WTC11 (cell line): ENCODE measurements around the gene SF3B4. TPM values are rescaled to one million over a fixed set of nuclear protein-coding genes. Genes with fewer than 3 reads are reported as not detected.

Experiments used
- ATAC-seq: fragments of 200-7000 bp; cut with Tn5 transposase; 2 replicates; pipeline ENCODE4 v1.10.0; 2021; ENCODE audit warnings: mild to moderate bottlenecking, moderate library complexity
- CTCF ChIA-PET: fragments of 300-600 bp; sonication (Branson Sonifier 250); formaldehyde crosslinking; loops from one replicate; lab custom pipeline; 2021; ENCODE audit warnings: antibody characterized with exemption; lab: Charles Lee
- POLR2A ChIA-PET: fragments of 350-600 bp; sonication (Branson Sonifier 250); formaldehyde crosslinking; loops from one replicate; lab custom pipeline; 2021; ENCODE audit warnings: antibody characterized with exemption; lab: Charles Lee
- DNase-seq: peaks from one replicate; pipeline ENCODE4 v3.0.0; 2021; ENCODE audit warnings: low spot score
- H3K27ac Mint-ChIP-seq: 2 replicates; pipeline ENCODE4 v1.8.0; 2021; ENCODE audit warnings: mixed read lengths
- H3K27me3 Mint-ChIP-seq: 2 replicates; pipeline ENCODE4 v1.8.0; 2021; ENCODE audit warnings: low read depth, mild to moderate bottlenecking, moderate library complexity, mixed read lengths
- H3K36me3 Mint-ChIP-seq: 2 replicates; pipeline ENCODE4 v1.8.0; 2021; ENCODE audit warnings: mixed read lengths
- H3K4me1 Mint-ChIP-seq: 2 replicates; pipeline ENCODE4 v1.8.0; 2022; ENCODE audit warnings: mixed read lengths
- H3K4me3 Mint-ChIP-seq: 2 replicates; pipeline ENCODE4 v1.8.0; 2021; ENCODE audit warnings: mild to moderate bottlenecking, moderate library complexity, mixed read lengths
- H3K9me3 Mint-ChIP-seq: 2 replicates; pipeline ENCODE4 v1.8.0; 2021; ENCODE audit warnings: mixed read lengths
- CBFB ChIP-seq: sonication (generic); formaldehyde crosslinking; IDR thresholded peaks from 2 replicates; pipeline ENCODE4 v1.8.1; 2022; ENCODE audit warnings: mild to moderate bottlenecking, low read depth, missing genetic modification reagents
- EMX1 ChIP-seq: fragments of 250-450 bp; sonication (Bioruptor Pico); IDR thresholded peaks from 2 replicates; pipeline ENCODE4 v1.8.0; 2021; ENCODE audit warnings: mild to moderate bottlenecking
- ETV6 ChIP-seq: sonication (generic); formaldehyde crosslinking; IDR thresholded peaks from 2 replicates; pipeline ENCODE4 v1.8.1; 2022; ENCODE audit warnings: mild to moderate bottlenecking, missing genetic modification reagents
- FOXJ3 ChIP-seq: sonication (generic); formaldehyde crosslinking; IDR thresholded peaks from 2 replicates; pipeline ENCODE4 v1.9.0; 2021; ENCODE audit warnings: missing genetic modification reagents, mild to moderate bottlenecking, borderline replicate concordance
- FOXK1 ChIP-seq: sonication (generic); formaldehyde crosslinking; IDR thresholded peaks from 2 replicates; pipeline ENCODE4 v1.8.0; 2022; ENCODE audit warnings: mild to moderate bottlenecking, moderate library complexity, missing genetic modification reagents
- JAZF1 ChIP-seq: fragments of 250-450 bp; sonication (Bioruptor Pico); IDR thresholded peaks from 2 replicates; pipeline ENCODE4 v1.9.0; 2021; ENCODE audit warnings: moderate library complexity, mild to moderate bottlenecking, inconsistent platforms
- MLX ChIP-seq: sonication (generic); formaldehyde crosslinking; IDR thresholded peaks from 2 replicates; pipeline ENCODE4 v1.8.1; 2023; ENCODE audit warnings: mild to moderate bottlenecking, missing genetic modification reagents, moderate library complexity
- MXD4 ChIP-seq: fragments of 250-450 bp; sonication (Bioruptor Pico); IDR thresholded peaks from 2 replicates; pipeline ENCODE4 v1.8.0; 2021; ENCODE audit warnings: mild to moderate bottlenecking, moderate library complexity, borderline replicate concordance
- PRRX2 ChIP-seq: fragments of 250-450 bp; sonication (Bioruptor Pico); IDR thresholded peaks from 2 replicates; pipeline ENCODE4 v1.8.0; 2021; ENCODE audit warnings: mild to moderate bottlenecking
- USF2 ChIP-seq: sonication (generic); formaldehyde crosslinking; IDR thresholded peaks from 2 replicates; pipeline ENCODE4 v1.8.1; 2023; ENCODE audit warnings: mild to moderate bottlenecking, missing genetic modification reagents, moderate library complexity
- ZBTB21 ChIP-seq: sonication (generic); formaldehyde crosslinking; IDR thresholded peaks from 2 replicates; pipeline ENCODE4 v1.8.1; 2023; ENCODE audit warnings: mild to moderate bottlenecking, missing genetic modification reagents, borderline replicate concordance
- ZNF138 ChIP-seq: sonication (generic); formaldehyde crosslinking; conservative IDR thresholded peaks from 2 replicates; pipeline ENCODE4 v1.8.1; 2022; ENCODE audit warnings: mild to moderate bottlenecking, moderate library complexity, missing genetic modification reagents
- ZNF281 ChIP-seq: sonication (generic); formaldehyde crosslinking; IDR thresholded peaks from 2 replicates; pipeline ENCODE4 v1.8.0; 2023; ENCODE audit warnings: mild to moderate bottlenecking, missing genetic modification reagents
- ZNF423 ChIP-seq: fragments of 250-450 bp; sonication (Bioruptor Pico); IDR thresholded peaks from 2 replicates; pipeline ENCODE4 v2.1.2; 2022; ENCODE audit warnings: mild to moderate bottlenecking, moderate library complexity
- ZNF532 ChIP-seq: fragments of 250-450 bp; sonication (Bioruptor Pico); IDR thresholded peaks from 2 replicates; pipeline ENCODE4 v1.9.0; 2021; ENCODE audit warnings: mild to moderate bottlenecking, borderline replicate concordance
- ZNF671 ChIP-seq: fragments of 250-450 bp; sonication (Bioruptor Pico); IDR thresholded peaks from 2 replicates; pipeline ENCODE4 v1.8.0; 2021; ENCODE audit warnings: mild to moderate bottlenecking
- total RNA-seq: library from RNA; stranded (reverse); gene quantifications from 3 replicates; pipeline ENCODE4 v1.2.3, GENCODE V29; 2021
- TF ChIP-seq, protein P1 (sequence below): sonication (generic); formaldehyde crosslinking; IDR thresholded peaks from 2 replicates; pipeline ENCODE4 v1.8.1; 2022; ENCODE audit warnings: mild to moderate bottlenecking, moderate library complexity, missing genetic modification reagents
- TF ChIP-seq, protein P2 (sequence below): sonication (generic); formaldehyde crosslinking; IDR thresholded peaks from 2 replicates; pipeline ENCODE4 v1.8.0; 2022; ENCODE audit warnings: mild to moderate bottlenecking, missing genetic modification reagents
- TF ChIP-seq, protein P3 (sequence below): sonication (generic); formaldehyde crosslinking; IDR thresholded peaks from 2 replicates; pipeline ENCODE4 v1.8.1; 2023; ENCODE audit warnings: mild to moderate bottlenecking, missing genetic modification reagents

SF3B4 gene
- total RNA-seq, 1 experiment from 2014 or later: 90.1 TPM

DNA sequence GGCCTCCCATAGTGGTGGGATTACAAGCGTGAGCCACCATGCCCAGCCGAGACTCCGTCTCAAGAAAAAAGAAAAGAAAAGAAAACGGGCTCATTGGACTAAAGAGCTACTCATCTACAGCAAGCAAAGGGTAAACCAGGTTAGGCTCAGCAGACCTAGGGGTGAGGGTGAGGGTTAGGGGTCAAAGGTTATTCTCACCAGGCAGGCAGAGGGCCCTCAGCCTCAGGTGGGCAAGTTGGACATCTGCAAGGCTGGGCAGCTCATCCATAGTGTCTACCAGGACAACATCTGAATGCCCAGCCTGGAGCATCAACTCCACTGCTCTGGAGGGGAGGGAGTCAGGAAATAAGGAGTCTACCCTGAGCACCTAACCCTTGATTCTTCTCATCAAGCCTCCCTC, 5.6 kb upstream of the SF3B4 start:
- Mint-ChIP-seq H3K27me3 (no peaks in the 10 kb centered on the region; the same call in 1 of the 2 replicates), H3K4me3 (no peak overlapping the region)
- CTCF ChIA-PET: no interaction called here

More for the DNA sequence above, 5.6 kb upstream of the SF3B4 start:
- POLR2A ChIA-PET: no interaction called here
- Mint-ChIP-seq H3K36me3 (no peaks in the 10 kb centered on the region), H3K4me1 (peaks cover 34% of the 10 kb centered on the region), H3K27ac (no peak overlapping the region), H3K9me3 (no peaks in the 10 kb centered on the region)
- no peak for ATAC-seq
- TF ChIP-seq FOXJ3 (CRISPR knock-in tag): no peak
- no peak for TF ChIP-seq EMX1 (CRISPR knock-in tag)
- no peak for TF ChIP-seq ZNF423 (CRISPR knock-in tag)
- TF ChIP-seq, protein P1, sequence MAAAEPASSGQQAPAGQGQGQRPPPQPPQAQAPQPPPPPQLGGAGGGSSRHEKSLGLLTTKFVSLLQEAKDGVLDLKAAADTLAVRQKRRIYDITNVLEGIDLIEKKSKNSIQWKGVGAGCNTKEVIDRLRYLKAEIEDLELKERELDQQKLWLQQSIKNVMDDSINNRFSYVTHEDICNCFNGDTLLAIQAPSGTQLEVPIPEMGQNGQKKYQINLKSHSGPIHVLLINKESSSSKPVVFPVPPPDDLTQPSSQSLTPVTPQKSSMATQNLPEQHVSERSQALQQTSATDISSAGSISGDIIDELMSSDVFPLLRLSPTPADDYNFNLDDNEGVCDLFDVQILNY (CRISPR knock-in tag): no peak
- no peak for TF ChIP-seq ZNF281
- TF ChIP-seq, protein P2, sequence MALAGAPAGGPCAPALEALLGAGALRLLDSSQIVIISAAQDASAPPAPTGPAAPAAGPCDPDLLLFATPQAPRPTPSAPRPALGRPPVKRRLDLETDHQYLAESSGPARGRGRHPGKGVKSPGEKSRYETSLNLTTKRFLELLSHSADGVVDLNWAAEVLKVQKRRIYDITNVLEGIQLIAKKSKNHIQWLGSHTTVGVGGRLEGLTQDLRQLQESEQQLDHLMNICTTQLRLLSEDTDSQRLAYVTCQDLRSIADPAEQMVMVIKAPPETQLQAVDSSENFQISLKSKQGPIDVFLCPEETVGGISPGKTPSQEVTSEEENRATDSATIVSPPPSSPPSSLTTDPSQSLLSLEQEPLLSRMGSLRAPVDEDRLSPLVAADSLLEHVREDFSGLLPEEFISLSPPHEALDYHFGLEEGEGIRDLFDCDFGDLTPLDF (CRISPR knock-in tag): no peak
- TF ChIP-seq, protein P3, sequence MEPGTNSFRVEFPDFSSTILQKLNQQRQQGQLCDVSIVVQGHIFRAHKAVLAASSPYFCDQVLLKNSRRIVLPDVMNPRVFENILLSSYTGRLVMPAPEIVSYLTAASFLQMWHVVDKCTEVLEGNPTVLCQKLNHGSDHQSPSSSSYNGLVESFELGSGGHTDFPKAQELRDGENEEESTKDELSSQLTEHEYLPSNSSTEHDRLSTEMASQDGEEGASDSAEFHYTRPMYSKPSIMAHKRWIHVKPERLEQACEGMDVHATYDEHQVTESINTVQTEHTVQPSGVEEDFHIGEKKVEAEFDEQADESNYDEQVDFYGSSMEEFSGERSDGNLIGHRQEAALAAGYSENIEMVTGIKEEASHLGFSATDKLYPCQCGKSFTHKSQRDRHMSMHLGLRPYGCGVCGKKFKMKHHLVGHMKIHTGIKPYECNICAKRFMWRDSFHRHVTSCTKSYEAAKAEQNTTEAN (CRISPR knock-in tag): no peak
- TF ChIP-seq USF2 (CRISPR knock-in tag): no peak
- no peak for TF ChIP-seq MXD4 (CRISPR knock-in tag)
- no peak for TF ChIP-seq MLX (CRISPR knock-in tag)
- TF ChIP-seq ZNF138 (CRISPR knock-in tag): no peak
- TF ChIP-seq CBFB (CRISPR knock-in tag): no peak
- no peak for TF ChIP-seq ZNF532 (CRISPR knock-in tag)
- no peak for TF ChIP-seq ZBTB21
- TF ChIP-seq FOXK1 (CRISPR knock-in tag): no peak
- TF ChIP-seq JAZF1 (CRISPR knock-in tag): no peak
- TF ChIP-seq ZNF671 (CRISPR knock-in tag): no peak
- no peak for TF ChIP-seq ETV6 (CRISPR knock-in tag)
- no peak for TF ChIP-seq PRRX2 (CRISPR knock-in tag)
- no peak for DNase-seq
